PC-9 (cell line): ENCODE measurements around the gene XXYLT1. TPM values are rescaled to one million over a fixed set of nuclear protein-coding genes. Genes with fewer than 3 reads are reported as not detected.

ENCODE experiments used
- BruUV-seq: library from RNA; stranded (reverse); fragments of 400-500 nt; replicated peaks from 2 replicates; lab custom pipeline; 2021; lab: Mats Ljungman, UMichigan
- CTCF ChIA-PET: fragments of 300-600 bp; sonication (Branson Sonifier 250); formaldehyde crosslinking; loops from one replicate; lab custom pipeline; 2022; ENCODE audit warnings: antibody characterized with exemption; lab: Charles Lee
- POLR2A ChIA-PET: fragments of 300-600 bp; sonication (Branson Sonifier 250); formaldehyde crosslinking; loops from one replicate; lab custom pipeline; 2022; ENCODE audit warnings: antibody characterized with exemption; ENCODE audit not compliant: unreplicated experiment; lab: Charles Lee
- DNase-seq, 2 experiments: peaks; one replicate each; pipeline versions ENCODE4 v3.0.0 to v3.0.0-alpha.2; 2015 to 2022; ENCODE audit warnings: mixed read lengths in 1 of 2
- H2AFZ ChIP-seq: fragments of 200-600 bp; sonication (generic); 2 replicates; pipeline ENCODE4 v1.8.1; 2017; ENCODE audit warnings: antibody characterized with exemption
- H3F3A ChIP-seq: fragments of 200-600 bp; sonication (generic); 2 replicates; pipeline ENCODE4 v1.8.1; 2017; ENCODE audit warnings: antibody characterized with exemption, mild to moderate bottlenecking, low read depth; ENCODE audit not compliant: insufficient read depth
- H3K27ac ChIP-seq: fragments of 200-600 bp; sonication (generic); 2 replicates; pipeline ENCODE4 v1.6.1; 2016; ENCODE audit warnings: mixed run types
- H3K27me3 ChIP-seq: fragments of 200-600 bp; sonication (generic); 2 replicates; pipeline ENCODE4 v1.6.1; 2016; ENCODE audit warnings: low read depth, mixed run types; ENCODE audit not compliant: insufficient read depth
- H3K36me3 ChIP-seq: fragments of 200-600 bp; sonication (generic); 2 replicates; pipeline ENCODE4 v1.6.1; 2016; ENCODE audit warnings: low read depth, mixed run types
- H3K4me1 ChIP-seq: fragments of 200-600 bp; sonication (generic); replicated peaks from 2 replicates; pipeline ENCODE4 v1.6.1; 2016; ENCODE audit warnings: mixed run types; ENCODE audit not compliant: insufficient read depth
- H3K4me2 ChIP-seq: fragments of 200-600 bp; sonication (generic); 2 replicates; pipeline ENCODE4 v1.6.1; 2017; ENCODE audit warnings: mixed run types
- H3K4me3 ChIP-seq: fragments of 200-600 bp; sonication (generic); 2 replicates; pipeline ENCODE4 v1.6.1; 2016; ENCODE audit warnings: mixed run types
- H3K79me2 ChIP-seq: fragments of 200-600 bp; sonication (generic); 2 replicates; pipeline ENCODE4 v1.6.1; 2017; ENCODE audit warnings: low read depth, mixed run types
- H3K9me2 ChIP-seq: fragments of 200-600 bp; sonication (generic); 2 replicates; pipeline ENCODE4 v1.8.1; 2017; ENCODE audit warnings: mild to moderate bottlenecking; ENCODE audit not compliant: insufficient read depth
- H3K9me3 ChIP-seq: fragments of 200-600 bp; sonication (generic); 2 replicates; pipeline ENCODE4 v1.8.1; 2016; ENCODE audit warnings: low read depth; ENCODE audit not compliant: insufficient read depth
- H4K20me1 ChIP-seq: fragments of 200-600 bp; sonication (generic); 2 replicates; pipeline ENCODE4 v1.8.1; 2017; ENCODE audit not compliant: insufficient read depth
- EZH2 ChIP-seq: fragments of 200-600 bp; sonication (generic); IDR thresholded peaks from 2 replicates; pipeline ENCODE4 v1.8.0; 2017; ENCODE audit warnings: antibody characterized with exemption, low read depth
- intact Hi-C: fragments of 100-400 bp; cut with micrococcal nuclease; formaldehyde crosslinking; loops from one replicate; pipeline ENCODE4 v1.10.0; 2022; ENCODE audit not compliant: unreplicated experiment
- total RNA-seq: library from RNA; stranded (reverse); gene quantifications from 2 replicates; pipeline ENCODE4 v1.2.3, GENCODE V29; 2021
- TF ChIP-seq, protein P1 (sequence below): fragments of 200-600 bp; sonication (generic); conservative IDR thresholded peaks from 2 replicates; pipeline ENCODE4 v1.6.1; 2017; ENCODE audit warnings: mixed run types, antibody characterized with exemption, mild to moderate bottlenecking, moderate library complexity

XXYLT1 gene
- total RNA-seq, 1 experiment from 2014 or later, result 13.3 TPM

DNA sequence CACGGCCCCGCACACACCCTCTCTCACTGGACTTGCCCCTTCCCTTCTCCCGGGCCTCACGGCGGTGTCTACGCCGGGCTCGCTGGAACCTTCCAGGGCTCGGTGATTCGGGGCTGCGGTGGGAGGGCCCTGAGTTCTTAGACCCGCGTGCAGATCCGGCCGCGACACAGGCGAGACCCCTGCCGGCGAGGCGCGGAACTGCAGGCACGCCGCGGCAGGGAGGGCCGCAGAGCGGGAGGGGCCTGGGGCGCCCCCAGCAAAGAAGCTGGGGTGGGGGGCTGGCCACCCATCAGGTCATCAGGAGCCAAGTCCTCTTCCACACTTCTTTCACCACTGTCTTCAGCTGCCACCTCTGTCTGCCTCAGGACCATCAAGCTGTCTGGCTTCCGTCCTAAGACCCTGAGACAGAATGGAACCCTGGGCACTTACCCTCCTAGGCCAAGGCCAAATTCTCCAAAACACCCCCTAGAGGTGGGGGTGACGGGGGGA, 164.5 kb downstream of the XXYLT1 start:
- CTCF ChIA-PET, result interaction anchor here (0.5 to 1.1 kb wide), 8 partner anchors 64 to 424 kb away, joined by 3 to 10 read pairs (median 4); no protein-coding TSS in a partner anchor
- no TSS peak for BruUV-seq
- H3K27me3 ChIP-seq, result no peaks in the 10 kb centered on the region
- H3K4me3 ChIP-seq, result no peak overlapping the region; the same call in 1 of the 2 replicates
- no peaks in the 10 kb centered on the region for H3K9me3 ChIP-seq
- H2AFZ ChIP-seq, result no peak overlapping the region
- H4K20me1 ChIP-seq, result no peaks in the 10 kb centered on the region
- TF ChIP-seq EZH2, result no peak
- TF ChIP-seq, protein P1, sequence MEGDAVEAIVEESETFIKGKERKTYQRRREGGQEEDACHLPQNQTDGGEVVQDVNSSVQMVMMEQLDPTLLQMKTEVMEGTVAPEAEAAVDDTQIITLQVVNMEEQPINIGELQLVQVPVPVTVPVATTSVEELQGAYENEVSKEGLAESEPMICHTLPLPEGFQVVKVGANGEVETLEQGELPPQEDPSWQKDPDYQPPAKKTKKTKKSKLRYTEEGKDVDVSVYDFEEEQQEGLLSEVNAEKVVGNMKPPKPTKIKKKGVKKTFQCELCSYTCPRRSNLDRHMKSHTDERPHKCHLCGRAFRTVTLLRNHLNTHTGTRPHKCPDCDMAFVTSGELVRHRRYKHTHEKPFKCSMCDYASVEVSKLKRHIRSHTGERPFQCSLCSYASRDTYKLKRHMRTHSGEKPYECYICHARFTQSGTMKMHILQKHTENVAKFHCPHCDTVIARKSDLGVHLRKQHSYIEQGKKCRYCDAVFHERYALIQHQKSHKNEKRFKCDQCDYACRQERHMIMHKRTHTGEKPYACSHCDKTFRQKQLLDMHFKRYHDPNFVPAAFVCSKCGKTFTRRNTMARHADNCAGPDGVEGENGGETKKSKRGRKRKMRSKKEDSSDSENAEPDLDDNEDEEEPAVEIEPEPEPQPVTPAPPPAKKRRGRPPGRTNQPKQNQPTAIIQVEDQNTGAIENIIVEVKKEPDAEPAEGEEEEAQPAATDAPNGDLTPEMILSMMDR, result peak; percentile 100
- no peaks in the 10 kb centered on the region for H3K36me3 ChIP-seq
- H3K9me2 ChIP-seq, result no peaks in the 10 kb centered on the region
- H3K27ac ChIP-seq, result no peak overlapping the region
- H3F3A ChIP-seq, result peaks cover 47% of the 10 kb centered on the region
- intact Hi-C loops, result loop anchor here (1.0 to 10.0 kb wide), 8 partner anchors 104 to 424 kb away; no protein-coding TSS in a partner anchor
- H3K4me1 ChIP-seq, result peaks cover 40% of the 10 kb centered on the region
- POLR2A ChIA-PET, result no interaction called here
- no peaks in the 10 kb centered on the region for H3K79me2 ChIP-seq
- peak in 1 of 2 experiments; percentile 72 for DNase-seq
- peak overlapping the region; percentile 54 for H3K4me2 ChIP-seq

- DNase-seq, result no peak
- Histone ChIP-seq H3K4me3 (no peak overlapping the region; the same call in 1 of the 2 replicates), H3K4me1 (peaks cover 45% of the 10 kb centered on the region), H3K9me3 (no peaks in the 10 kb centered on the region), H2AFZ (no peak overlapping the region), H3K36me3 (no peaks in the 10 kb centered on the region), H4K20me1 (no peaks in the 10 kb centered on the region), H3K4me2 (peak overlapping the region; percentile 54), H3K27me3 (no peaks in the 10 kb centered on the region), H3K79me2 (no peaks in the 10 kb centered on the region), H3F3A (peaks cover 42% of the 10 kb centered on the region), H3K27ac (no peak overlapping the region), H3K9me2 (no peaks in the 10 kb centered on the region)
- ChIA-PET POLR2A (no interaction called here), CTCF (interaction anchor here (0.8 kb wide), 1 partner anchor 423 kb away, joined by 4 read pairs; no protein-coding TSS in a partner anchor)
- BruUV-seq, result no TSS peak
- intact Hi-C loops, result loop anchor here (1.0 to 10.0 kb wide), 8 partner anchors 104 to 424 kb away; no protein-coding TSS in a partner anchor
- no peak for TF ChIP-seq EZH2
- TF ChIP-seq, protein P1, result no peak
Measured at GRCh38 chr3:195105841-195106417, 165.0 kb downstream of the XXYLT1 start.

DNA sequence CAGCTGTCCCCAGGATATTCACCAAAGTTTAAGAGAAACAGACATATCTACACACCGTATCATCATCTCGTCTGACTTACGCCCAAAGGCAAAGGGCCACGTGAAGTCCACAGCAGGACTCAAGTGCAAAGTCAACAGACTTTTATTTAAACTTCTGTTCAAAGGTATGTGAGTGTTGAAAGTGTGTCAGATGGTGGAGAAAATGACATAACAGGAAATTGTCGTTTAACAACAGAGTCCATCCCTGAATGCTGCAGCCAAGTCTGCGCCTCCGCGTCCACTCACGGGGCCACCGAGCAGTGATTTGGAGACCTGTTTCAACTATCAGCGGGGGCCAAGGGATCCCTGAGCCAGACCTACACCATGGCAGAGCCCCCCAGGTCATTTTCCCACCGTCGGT, 165.6 kb downstream of the XXYLT1 start:
- Histone ChIP-seq H3K36me3 (no peaks in the 10 kb centered on the region), H2AFZ (no peak overlapping the region), H3K4me2 (no peak overlapping the region), H3K27me3 (no peaks in the 10 kb centered on the region), H3F3A (peaks cover 36% of the 10 kb centered on the region), H3K4me3 (no peak overlapping the region), H3K4me1 (peaks cover 47% of the 10 kb centered on the region), H3K9me2 (no peaks in the 10 kb centered on the region), H4K20me1 (no peaks in the 10 kb centered on the region), H3K27ac (no peak overlapping the region), H3K9me3 (no peaks in the 10 kb centered on the region), H3K79me2 (no peaks in the 10 kb centered on the region)
- ChIA-PET POLR2A (no interaction called here), CTCF (interaction anchor here (0.8 kb wide), 1 partner anchor 423 kb away, joined by 4 read pairs; no protein-coding TSS in a partner anchor)
- DNase-seq, result peak in 1 of 2 experiments; percentile 68
- TF ChIP-seq, protein P1, result no peak
- no peak for TF ChIP-seq EZH2
- intact Hi-C loops, result loop anchor here (10.0 kb wide), 2 partner anchors 171 to 331 kb away; no protein-coding TSS in a partner anchor
- BruUV-seq, result no TSS peak
